A673 (cell line): Measurements from ENCODE around the gene RMRP.

Experiments
- EZH2 ChIP-seq: fragments of 200-600 bp; sonication (generic); IDR thresholded peaks from 2 replicates; pipeline ENCODE4 v1.6.1; 2017; ENCODE audit warnings: borderline replicate concordance, low read depth, mild to moderate bottlenecking, mixed read lengths, antibody characterized with exemption, low read length; ENCODE audit not compliant: poor library complexity, severe bottlenecking
- TF ChIP-seq, protein P1 (sequence below): fragments of 300-800, 200-600 bp; sonication (generic); conservative IDR thresholded peaks from 2 replicates; pipeline ENCODE4 v1.5.1; 2017; ENCODE audit warnings: low read depth, mild to moderate bottlenecking, antibody characterized with exemption, low read length, moderate library complexity, mixed read lengths

- TF ChIP-seq, protein P1, sequence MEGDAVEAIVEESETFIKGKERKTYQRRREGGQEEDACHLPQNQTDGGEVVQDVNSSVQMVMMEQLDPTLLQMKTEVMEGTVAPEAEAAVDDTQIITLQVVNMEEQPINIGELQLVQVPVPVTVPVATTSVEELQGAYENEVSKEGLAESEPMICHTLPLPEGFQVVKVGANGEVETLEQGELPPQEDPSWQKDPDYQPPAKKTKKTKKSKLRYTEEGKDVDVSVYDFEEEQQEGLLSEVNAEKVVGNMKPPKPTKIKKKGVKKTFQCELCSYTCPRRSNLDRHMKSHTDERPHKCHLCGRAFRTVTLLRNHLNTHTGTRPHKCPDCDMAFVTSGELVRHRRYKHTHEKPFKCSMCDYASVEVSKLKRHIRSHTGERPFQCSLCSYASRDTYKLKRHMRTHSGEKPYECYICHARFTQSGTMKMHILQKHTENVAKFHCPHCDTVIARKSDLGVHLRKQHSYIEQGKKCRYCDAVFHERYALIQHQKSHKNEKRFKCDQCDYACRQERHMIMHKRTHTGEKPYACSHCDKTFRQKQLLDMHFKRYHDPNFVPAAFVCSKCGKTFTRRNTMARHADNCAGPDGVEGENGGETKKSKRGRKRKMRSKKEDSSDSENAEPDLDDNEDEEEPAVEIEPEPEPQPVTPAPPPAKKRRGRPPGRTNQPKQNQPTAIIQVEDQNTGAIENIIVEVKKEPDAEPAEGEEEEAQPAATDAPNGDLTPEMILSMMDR = no peak
- no peak for TF ChIP-seq EZH2
These were observed 40.3 kb downstream of the RMRP start for GRCh38 chr9:35617548-35617947.
